Posterior vena cava (tissue), 2 donors: ENCODE results near the gene EGLN2. TPM values are rescaled to one million over a fixed set of nuclear protein-coding genes. Genes with fewer than 3 reads are reported as not detected.
"Not testable (repeated sequence)": the region's sequence is repeated elsewhere in the genome, so short reads cannot be mapped to it uniquely, and the experiment has no call there.

ENCODE experiments used
- DNase-seq: peaks from one replicate; pipeline ENCODE4 v3.0.0-alpha.2; 2020; ENCODE audit warnings: low spot score
- intact Hi-C, 2 donors: fragments of 100-400 bp; cut with DNase I; formaldehyde crosslinking; loops; one replicate each; pipeline versions ENCODE4 v1.14.1 to v1.14.2; 2022 to 2023
- total RNA-seq, 2 donors: library from RNA; stranded (reverse); fragmentation: NEBNext Ultra II Directional; extraction: Animal tissue kit (Norgen Biotek cat#: 25700); gene quantifications; one replicate each; pipeline ENCODE4 v1.2.1, GENCODE V29; 2021
- donor health status: DM: yes; HTN: yes; CAD: no.
- donor health status: DM: yes; HTN: yes; CAD: no.

Gene EGLN2
- total RNA-seq, 2 donors from 2014 or later, result 76.3 to 89.0 TPM

DNA sequence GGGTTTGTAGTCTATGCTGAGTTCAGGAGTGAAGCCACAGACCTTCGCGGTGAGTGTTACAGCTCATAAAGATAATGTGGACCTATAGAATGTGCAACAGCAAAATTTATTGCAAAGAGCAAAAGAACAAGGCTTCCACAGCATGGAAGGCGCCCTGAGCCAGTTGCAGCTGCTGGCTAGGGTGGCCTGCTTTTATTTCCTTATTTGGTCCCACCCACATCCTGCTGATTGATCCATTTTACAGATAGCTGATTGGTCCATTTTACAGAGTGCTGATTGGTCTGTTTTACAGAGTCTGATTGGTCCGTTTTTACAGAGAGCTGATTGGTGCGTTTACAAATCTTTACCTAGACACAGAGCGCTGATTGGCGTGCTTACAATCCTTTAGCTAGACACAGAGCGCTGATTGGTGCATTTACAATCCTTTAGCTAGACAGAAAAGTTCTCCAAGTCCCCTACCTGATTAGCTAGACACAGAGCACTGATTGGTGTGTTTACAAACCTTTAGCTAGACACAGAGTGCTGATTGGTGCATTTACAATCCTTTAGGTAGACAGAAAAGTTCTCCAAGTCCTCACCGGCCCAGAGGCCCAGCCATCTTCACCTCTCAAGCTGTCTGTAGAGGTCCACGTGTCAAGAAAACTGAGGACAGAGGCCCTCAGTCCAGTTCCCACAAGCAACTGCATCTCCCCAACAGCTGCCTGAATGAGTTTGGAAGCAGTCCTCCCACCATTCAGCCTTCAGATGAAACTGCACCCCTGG lies 27.7 kb upstream of the EGLN2 start:
- intact Hi-C loops, result loop anchor here in 1 of 2 donors (1.0 kb wide), 1 partner anchor 35 kb away; no protein-coding TSS in a partner anchor
- not testable (repeated sequence) for DNase-seq

DNA sequence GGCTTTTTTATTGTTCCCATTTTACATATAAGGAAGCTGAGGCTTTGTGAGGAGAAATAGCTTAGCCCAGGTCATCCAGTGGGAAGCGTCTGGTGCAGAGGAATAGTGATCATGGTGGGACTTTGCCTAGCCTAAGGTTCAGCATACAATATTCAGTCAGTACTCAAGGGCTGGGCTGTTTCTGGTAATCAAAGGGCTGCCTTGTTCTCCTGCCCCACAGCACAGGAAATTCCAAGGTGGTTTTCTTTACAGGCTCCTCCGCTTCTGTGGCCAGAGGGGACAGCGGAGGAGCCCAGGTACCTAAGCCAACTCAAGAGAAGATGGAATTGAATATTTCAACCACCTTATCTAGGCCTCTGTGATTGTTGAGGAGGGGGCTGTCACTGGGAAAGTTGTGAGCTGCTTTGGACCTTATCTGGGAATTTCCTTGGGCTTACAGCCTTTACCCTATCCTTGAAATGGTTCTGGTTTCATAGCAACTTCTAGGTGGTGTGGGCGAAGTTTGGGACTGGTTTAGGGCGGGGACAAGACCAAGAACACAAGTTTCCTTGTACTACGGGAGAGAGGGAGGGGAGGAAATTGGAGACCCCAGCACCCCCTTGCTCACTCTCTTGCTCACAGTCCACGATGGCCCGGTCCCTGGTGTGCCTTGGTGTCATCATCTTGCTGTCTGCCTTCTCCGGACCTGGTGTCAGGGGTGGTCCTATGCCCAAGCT lies 23.9 kb upstream of the EGLN2 start, which contains the start of gene MIA:
MIA (plus strand) TSS at position 606 of the 716 bp plus-strand sequence; CDS start at position 628, 22 bp downstream.
- no peak for DNase-seq
- intact Hi-C loops, result loop anchor here in 1 of 2 donors (2.0 kb wide), 1 partner anchor 18 kb away; no protein-coding TSS in a partner anchor

DNA sequence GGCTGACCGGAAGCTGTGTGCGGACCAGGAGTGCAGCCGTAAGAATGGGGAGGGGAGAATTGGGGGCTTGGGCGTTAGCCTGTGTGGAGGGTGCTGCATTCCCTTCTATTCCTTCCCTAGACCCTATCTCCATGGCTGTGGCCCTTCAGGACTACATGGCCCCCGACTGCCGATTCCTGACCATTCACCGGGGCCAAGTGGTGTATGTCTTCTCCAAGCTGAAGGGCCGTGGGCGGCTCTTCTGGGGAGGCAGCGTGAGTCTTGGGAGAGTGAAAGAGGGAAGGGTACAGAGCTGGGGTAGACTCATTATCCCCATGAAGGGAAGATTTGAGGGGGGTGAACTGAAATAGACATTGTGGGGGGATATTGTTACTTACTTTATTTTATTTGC lies 23.4 kb upstream of the EGLN2 start:
- intact Hi-C loops, result loop anchor here in 1 of 2 donors (2.0 kb wide), 1 partner anchor 19 kb away; no protein-coding TSS in a partner anchor
- no peak for DNase-seq

DNA sequence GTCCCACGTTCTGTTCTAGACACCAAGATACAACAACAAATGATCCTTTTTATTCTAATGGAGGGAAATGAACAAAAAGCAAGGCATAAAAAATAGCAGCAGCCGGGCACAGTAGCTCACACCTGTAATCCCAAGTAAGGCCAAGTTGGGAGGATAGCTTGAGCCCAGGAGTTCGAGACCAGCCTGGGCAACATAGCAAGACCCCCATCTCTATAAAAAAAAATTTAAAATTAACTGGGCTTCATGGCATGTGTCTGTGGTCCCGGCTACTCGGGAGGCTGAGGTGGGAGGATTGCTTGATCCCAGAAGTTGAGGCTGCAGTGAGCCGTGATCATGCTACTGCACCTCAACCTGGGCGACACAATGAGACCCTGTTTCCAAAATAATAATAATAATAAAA lies 22.6 kb upstream of the EGLN2 start:
- DNase-seq, result no peak
- intact Hi-C loops, result no loop called here

DNA sequence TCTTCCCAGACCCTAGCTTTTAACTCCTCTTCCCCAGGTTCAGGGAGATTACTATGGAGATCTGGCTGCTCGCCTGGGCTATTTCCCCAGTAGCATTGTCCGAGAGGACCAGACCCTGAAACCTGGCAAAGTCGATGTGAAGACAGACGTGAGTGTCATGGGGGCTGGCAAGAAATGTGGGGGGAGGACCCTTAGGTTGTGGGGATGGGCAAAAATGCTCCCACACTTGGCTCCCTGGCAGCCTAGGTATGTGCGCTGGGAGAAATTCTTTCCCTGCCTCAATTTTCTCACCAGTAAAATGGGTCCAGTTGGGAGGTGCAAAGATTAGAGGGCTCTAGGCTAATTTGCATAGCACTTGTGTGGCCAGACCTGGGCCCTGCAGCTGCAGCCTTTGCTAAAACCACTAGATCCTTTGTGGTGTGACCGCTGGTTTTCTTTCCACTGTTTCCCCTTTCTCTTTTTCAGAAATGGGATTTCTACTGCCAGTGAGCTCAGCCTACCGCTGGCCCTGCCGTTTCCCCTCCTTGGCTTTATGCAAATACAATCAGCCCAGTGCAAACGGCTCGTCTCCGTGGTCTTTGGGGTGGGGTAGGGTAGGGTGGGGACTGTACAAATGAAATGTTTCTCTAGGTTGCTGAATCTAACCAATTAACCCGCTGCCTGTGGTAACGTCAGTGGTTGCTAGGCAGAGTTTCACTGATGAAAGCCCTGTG lies 21.9 kb upstream of the EGLN2 start:
- intact Hi-C loops, result no loop called here
- peak; percentile 93 for DNase-seq

DNA sequence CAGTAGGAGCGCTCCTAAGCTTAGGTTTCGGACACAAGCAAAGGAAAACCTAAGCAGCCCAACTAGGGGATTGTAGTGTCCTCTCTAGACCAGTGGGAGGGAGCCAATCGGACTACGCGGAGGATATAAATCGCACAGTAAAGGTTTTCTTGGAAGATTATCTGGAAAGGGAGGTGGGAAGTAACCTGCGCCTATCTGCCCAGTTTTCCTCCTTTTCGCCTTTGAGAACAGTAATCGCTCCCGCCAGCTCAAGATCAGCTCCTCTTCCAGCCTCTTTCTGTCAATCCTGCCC lies 21.4 kb upstream of the EGLN2 start:
- intact Hi-C loops, result no loop called here
- DNase-seq, result no peak

DNA sequence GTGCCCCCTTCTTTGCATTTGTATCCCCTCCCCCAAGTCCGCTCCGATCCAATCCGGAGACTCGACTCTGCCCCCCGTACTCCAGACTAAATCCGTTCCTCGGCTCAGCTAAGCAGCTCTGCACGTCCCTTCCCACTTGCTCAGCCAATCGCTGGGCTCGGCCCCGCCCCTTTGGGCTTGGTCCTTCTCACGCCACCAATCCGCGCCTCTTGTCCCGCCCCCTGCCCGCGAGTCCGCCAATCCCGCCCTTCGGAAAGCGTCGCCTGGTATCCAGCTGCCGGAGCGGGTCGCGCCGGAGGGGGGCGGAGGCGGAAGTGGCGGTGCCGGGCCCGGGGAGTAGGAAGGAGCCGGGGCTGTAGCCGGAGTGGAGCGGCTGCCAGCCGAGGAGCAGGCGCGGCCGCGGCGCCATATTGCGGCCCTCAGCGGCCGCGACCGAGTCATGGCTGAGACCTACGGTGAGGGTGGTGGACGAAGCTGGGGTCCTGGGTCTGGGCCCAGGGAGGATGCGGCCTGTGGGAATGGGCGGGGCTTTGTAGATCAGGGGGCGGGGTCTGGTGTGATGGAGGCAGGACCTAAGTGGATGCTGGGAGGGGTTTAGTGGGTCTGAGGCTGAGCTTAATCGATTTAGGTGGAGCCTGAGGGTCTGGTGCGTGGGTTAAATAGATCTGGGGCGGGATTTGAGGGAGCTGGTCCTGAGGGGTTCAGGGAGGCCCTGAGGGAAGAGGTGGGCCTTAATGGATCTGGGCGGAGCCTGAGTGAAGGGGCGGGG lies 20.9 kb upstream of the EGLN2 start, which contains the start of gene RAB4B:
RAB4B (plus strand) TSS at position 311 of the 769 bp plus-strand sequence; CDS start at position 440, 129 bp downstream.
- peak; percentile 100 for DNase-seq
- intact Hi-C loops, result no loop called here

DNA sequence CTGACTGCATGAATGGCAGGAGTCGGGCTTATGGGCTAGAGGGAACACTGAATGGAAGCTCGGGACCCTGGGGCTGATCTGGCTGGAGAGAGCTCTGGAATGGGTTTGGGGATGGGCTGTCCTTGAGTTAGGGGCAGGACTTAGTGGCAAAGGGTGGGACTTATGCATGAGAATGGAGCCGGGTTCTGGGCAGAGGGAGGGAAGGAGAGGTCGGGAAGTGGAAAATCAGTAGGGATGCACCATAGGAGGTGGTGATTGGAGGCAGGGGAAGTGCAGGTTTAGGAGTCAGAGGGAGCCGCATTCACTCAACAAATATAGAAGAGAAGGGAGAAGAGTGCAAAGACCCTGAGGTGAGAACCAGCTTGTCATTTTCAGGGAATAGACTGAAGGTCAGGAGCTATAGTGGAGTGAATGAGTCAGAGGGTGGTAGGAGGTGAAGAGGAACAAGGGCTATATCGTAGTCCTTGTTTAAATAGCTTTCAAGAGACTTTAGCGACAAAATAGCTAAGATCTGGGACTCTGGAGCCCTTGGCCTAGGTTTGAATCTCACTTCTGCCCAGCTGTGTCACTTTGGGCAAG lies 20.2 kb upstream of the EGLN2 start:
- no peak for DNase-seq
- intact Hi-C loops, result no loop called here

DNA sequence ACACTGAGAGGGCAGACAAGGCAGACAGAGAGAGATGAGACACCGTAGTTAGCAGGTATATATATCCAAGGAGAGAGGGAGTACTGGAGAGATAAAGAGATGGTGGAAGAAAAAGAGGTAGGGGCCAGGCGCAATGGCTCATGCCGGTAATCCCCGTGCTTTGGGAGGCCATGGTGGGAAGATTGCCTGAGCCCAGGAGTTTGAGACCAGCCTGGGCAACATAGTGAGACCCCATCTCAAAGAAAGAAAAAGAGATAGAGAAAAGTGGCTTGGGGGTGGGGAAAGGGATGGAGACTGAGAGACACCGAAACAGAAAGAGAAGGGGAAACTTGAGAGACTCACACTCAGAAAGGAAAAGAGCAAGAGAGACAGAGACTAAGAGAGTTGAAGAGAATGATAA lies 18.4 kb upstream of the EGLN2 start:
- intact Hi-C loops, result no loop called here
- DNase-seq, result no peak

DNA sequence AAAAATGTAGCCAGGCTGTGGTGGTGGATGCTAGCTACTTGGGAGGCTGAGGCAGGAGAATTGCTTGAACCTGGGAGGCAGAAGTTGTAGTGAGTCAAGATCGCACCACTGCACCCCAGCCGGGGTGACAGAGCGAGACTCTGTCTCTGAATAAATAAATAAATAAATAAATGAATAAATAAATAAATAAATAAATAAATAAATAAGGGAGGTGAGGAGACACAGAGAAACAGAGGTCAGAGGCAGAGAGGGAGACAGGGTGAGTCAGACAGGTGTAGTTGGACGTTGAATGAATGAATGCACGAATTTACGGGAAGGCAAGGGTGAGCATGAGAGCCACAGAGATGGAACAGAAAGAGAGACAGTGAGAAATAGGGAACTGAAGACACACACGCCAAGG lies 17.9 kb upstream of the EGLN2 start:
- intact Hi-C loops, result no loop called here

DNA sequence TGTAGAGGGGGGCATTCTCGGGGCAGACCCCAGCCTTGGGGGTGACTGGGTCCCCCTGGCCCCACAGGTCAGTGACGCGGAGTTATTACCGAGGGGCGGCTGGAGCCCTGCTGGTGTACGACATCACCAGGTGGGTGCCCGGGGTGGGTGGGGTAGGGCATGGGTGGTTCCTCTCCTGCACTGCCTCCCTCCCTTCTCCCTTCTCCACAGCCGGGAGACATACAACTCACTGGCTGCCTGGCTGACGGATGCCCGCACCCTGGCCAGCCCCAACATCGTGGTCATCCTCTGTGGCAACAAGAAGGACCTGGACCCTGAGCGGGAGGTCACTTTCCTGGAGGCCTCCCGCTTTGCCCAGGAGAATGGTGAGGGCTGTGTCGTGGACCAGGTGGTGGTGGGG lies 15.3 kb upstream of the EGLN2 start:
- intact Hi-C loops, result no loop called here
- no peak for DNase-seq

More for the DNA sequence above, 17.9 kb upstream of the EGLN2 start:
- DNase-seq, result no peak

DNA sequence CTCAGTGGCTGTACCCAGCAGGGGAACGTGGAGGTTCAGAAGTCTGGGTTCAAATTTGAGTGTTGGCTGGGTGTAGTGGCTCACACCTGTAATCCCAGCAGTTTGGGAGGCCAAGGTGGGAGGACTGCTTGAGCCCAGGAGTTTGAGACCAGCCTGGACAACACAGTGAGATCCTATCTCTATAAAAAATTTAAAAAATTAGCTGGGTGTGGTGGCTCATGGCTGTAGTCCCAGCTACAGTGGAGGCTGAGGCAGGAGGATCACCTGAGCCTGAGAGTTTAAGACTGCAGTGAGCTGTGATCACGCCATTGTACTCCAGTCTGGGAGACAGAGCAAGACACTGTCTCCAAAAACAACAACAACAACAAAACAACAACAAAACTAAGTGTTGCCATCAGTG lies 14.8 kb upstream of the EGLN2 start:
- intact Hi-C loops, DNase-seq: not testable (repeated sequence)

DNA sequence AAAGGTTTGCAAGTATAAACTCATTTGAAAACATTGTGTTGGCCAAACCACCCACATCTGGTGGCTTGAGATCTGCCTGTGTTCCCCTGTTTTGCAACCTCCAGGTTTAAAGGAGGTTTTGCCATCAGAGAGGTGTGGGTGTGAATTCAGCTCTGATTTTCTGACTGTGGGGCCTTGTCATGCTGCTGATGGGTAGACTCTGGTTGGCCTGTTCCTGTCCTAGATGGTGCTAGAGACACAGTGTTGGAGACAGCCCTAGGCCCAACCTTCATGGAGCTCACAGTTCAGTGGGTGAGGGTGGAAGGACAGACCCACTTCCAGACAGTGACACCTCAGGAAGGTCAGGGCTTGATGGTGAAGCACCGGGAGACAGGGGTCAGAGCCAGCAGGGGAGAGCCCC lies 13.5 kb upstream of the EGLN2 start:
- DNase-seq, result no peak

DNA sequence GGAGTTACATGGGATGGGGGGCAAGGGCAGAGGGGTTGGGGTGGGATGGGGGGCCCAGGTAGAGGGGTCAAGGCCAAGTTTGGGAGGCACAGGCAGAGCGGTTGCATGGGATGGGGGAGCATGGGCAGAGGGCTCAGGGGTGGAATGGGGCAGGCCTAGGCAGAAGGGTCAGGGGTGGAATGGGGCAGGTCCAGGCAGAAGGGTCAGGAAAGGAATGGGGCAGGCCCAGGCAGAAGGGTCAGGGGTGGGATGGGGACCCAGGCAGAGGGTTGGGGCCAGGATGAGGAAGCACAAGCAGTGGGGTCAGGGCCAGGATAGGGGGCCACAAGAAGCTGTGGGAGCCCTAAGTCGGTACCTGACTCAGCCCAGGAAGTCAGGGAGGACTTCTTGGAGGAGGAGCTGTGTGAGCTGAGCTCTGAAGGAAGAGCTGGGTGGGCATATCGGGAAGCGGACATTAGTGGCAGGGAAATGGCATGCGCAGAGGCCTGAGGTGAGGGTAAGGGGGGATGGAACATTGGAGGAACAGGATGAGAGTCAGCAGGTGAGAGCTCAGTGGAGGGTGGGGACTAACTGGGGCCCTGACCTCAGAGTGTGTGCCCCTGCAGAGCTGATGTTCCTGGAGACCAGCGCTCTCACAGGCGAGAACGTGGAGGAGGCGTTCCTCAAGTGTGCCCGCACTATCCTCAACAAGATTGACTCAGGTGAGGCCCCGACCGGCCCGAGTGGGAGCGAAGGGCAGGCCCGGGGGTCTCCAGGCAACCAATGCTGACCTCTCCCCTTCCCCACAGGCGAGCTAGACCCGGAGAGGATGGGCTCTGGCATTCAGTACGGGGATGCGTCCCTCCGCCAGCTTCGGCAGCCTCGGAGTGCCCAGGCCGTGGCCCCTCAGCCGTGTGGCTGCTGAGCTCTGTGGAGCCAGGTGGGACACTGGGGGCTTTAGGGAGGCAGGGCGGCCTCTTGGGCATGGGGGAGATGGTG lies 12.6 kb upstream of the EGLN2 start:
- no peak for DNase-seq
- intact Hi-C loops, result no loop called here

More for the DNA sequence above, 13.5 kb upstream of the EGLN2 start:
- intact Hi-C loops, result no loop called here

DNA sequence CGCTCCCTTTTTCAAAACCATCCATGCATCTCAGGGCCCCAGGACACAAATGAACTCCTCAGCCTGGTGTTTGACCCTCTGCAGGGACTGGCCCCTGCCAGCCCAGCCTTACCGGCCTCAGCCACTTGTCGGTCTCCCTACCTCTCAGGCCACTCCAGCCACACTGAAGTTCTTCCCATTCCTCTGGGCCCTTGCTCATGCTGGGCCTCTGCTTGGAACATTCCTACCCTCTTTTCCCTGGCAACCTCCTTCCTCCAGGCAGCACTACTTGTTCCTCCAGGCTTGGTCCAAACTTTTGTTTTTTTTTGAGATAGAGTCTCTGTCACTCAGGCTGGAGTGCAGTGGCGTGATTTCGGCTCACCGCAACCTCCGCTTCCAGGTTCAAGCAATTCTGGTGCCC lies 7.6 kb upstream of the EGLN2 start:
- no peak for DNase-seq
- intact Hi-C loops, result no loop called here

DNA sequence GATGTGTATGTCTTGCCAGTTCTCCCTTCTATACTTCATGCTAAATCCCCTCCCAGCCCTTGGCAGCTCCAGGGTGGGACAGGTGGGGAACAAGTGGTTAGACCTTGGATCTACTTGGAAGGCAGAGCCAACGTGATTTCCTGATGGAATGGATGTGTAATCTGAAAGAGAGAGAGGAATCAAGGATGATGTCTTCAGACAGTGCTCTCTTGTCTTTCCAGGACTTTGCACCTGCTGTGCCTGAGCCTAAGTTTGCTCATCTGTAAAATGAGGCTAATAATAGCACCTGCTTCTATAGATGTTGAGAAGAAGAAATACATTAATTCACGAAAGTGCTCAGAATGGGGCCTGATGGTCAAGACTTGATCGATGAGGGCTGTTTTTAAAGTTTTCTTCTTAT lies 7.0 kb upstream of the EGLN2 start:
- intact Hi-C loops, result no loop called here
- DNase-seq, result no peak

DNA sequence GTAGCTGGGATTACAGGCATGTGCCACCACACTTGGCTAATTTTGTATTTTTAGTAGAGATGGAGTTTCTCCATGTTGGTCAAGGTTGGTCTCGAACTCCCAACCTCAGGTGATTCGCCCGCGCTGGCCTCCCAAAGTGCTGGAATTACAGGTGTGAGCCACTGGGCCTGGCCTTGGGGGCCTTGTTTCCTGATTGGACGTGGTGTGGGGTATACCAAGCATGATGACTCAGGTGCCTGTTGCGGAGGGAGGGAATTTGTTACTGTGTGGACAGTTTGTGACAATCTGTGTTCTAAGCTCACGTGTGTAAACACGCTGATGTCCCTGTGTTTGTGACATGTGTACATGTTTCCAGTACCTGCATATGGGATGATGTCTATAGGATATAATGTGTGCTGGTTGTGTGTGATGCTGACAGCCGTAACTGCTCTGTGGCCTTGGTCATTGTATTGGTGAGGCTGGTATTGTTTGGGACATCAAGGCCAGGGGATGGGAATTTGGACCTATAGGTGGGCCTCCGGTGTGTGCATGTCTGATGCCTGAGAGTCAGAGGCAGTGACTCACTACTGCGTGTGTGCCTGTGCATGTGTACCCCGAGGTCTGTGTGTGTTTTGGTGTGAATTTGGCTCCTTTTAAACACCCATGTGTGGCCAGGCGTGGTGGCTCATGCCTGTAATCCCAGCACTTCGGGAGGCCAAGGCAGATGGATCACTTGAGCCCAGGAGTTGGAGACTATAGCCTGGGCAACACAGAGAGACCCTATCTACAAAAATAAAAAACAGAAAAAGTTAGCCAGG lies 1.6 kb upstream of the EGLN2 start:
- intact Hi-C loops, result no loop called here
- no peak for DNase-seq
